Fibroblast of the aortic adventitia (primary cell): ENCODE results near the gene LDLR. TPM values are rescaled to one million over a fixed set of nuclear protein-coding genes. Genes with fewer than 3 reads are reported as not detected.
A peak's percentile ranks its signal among the peaks of the same experiment; 100 is the strongest.

Experiments
- DNase-seq: peaks from one replicate; pipeline ENCODE4 v3.0.0-alpha.2; 2010; ENCODE audit warnings: low read depth
- H3K4me3 ChIP-seq: 2 replicates; pipeline ENCODE4 v1.5.1; 2011; ENCODE audit warnings: low read depth, mild to moderate bottlenecking, control low read depth, low read length, moderate library complexity
- total RNA-seq: library from RNA; depleted of rRNA; stranded (reverse); fragments of >200 nt; gene quantifications from 2 replicates; pipeline ENCODE4 v1.2.3, GENCODE V29; 2012; ENCODE audit warnings: low replicate concordance
- TF ChIP-seq, protein P1 (sequence below): IDR thresholded peaks from 2 replicates; pipeline ENCODE4 v1.5.1; 2011; ENCODE audit warnings: mild to moderate bottlenecking, low read length, control low read depth, inconsistent platforms; ENCODE audit not compliant: insufficient read depth

The LDLR gene
- 116 and 217 TPM in 2 replicates for total RNA-seq

DNA sequence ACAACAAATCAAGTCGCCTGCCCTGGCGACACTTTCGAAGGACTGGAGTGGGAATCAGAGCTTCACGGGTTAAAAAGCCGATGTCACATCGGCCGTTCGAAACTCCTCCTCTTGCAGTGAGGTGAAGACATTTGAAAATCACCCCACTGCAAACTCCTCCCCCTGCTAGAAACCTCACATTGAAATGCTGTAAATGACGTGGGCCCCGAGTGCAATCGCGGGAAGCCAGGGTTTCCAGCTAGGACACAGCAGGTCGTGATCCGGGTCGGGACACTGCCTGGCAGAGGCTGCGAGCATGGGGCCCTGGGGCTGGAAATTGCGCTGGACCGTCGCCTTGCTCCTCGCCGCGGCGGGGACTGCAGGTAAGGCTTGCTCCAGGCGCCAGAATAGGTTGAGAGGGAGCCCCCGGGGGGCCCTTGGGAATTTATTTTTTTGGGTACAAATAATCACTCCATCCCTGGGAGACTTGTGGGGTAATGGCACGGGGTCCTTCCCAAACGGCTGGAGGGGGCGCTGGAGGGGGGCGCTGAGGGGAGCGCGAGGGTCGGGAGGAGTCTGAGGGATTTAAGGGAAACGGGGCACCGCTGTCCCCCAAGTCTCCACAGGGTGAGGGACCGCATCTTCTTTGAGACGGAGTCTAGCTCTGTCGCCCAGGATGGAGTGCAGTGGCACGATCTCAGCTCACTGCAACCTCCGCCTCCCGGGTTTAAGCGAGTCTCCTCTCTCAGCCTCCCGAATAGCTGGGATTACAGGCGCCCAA is at the start of gene LDLR:
TSS of gene LDLR (plus strand) at position 210 of the 760 bp plus-strand sequence. CDS start at position 296, 86 bp downstream.
- DNase-seq, result peak; percentile 93
- H3K4me3 ChIP-seq, result peak within 1 kb of the TSS; percentile 85
- TF ChIP-seq, protein P1, sequence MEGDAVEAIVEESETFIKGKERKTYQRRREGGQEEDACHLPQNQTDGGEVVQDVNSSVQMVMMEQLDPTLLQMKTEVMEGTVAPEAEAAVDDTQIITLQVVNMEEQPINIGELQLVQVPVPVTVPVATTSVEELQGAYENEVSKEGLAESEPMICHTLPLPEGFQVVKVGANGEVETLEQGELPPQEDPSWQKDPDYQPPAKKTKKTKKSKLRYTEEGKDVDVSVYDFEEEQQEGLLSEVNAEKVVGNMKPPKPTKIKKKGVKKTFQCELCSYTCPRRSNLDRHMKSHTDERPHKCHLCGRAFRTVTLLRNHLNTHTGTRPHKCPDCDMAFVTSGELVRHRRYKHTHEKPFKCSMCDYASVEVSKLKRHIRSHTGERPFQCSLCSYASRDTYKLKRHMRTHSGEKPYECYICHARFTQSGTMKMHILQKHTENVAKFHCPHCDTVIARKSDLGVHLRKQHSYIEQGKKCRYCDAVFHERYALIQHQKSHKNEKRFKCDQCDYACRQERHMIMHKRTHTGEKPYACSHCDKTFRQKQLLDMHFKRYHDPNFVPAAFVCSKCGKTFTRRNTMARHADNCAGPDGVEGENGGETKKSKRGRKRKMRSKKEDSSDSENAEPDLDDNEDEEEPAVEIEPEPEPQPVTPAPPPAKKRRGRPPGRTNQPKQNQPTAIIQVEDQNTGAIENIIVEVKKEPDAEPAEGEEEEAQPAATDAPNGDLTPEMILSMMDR, result no peak

DNA sequence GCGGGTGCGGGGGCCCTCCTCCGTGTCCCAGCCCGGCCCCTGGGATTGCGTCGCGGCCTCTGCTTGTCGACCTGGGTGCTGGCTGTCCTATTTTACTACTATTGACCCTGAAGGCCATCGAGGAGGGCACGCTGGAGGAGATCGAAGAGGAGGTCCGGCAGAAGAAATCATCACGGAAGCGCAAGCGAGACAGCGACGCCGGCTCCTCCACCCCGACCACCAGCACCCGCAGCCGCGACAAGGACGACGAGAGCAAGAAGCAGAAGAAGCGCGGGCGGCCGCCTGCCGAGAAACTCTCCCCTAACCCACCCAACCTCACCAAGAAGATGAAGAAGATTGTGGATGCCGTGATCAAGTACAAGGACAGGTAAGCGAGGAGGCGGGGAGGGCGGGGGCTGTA is 48.1 kb upstream of the LDLR start:
- no peak for DNase-seq
- TF ChIP-seq, protein P1, result no peak
- H3K4me3 ChIP-seq, result no peak overlapping the region

DNA sequence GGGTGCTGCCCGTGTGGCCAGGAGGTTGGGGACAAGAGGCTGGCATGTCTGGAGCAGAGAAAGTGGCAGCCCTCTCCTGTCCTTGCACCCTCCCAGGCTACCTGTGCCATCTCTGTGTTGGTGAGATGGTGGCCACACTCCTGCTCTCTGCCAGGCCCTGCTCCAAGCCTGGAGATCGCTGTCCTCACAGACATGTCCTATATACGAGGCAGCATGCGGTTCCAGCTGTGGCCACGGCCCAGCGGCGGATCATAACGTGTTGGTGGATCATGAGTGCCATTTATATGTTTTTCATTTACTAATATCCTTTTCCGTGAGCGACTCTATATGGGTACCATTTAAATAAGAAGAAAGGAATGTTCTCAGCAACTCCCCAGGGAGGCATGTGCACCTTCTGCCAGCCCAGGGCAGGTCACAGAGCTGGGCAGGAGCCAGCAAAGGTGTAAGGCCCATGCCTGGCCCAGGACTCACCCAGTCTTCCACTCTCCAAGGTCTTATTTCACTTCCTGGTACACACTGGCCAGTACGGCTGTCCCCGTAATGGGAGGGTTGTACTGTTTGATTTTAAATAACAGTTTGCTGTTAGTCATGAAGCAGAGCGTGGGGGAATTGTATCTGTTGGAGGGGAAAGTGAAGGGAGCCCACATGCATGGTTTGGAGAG is 47.2 kb upstream of the LDLR start:
- H3K4me3 ChIP-seq, result no peak overlapping the region
- TF ChIP-seq, protein P1, result no peak
- no peak for DNase-seq

DNA sequence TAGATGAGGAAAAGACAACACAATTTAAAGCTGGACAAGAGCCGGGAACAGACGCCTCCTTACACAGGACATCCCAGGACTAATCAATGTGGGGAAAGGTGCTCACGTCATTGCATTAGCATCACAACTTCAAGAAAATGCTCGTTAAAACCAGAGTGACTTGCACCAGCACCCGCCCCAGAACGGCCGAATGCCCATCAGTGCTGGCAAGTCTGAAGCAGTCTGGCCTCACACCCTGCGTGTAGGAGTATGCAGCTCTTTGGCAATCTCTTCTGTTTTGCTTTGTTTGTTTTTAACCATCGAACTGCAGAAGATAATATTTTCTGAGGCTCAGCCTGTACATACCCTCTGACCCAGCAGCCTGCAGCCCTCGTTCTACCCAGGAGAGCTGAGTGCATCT is 44.8 kb upstream of the LDLR start:
- no peak overlapping the region for H3K4me3 ChIP-seq
- TF ChIP-seq, protein P1, result no peak
- DNase-seq, result no peak

DNA sequence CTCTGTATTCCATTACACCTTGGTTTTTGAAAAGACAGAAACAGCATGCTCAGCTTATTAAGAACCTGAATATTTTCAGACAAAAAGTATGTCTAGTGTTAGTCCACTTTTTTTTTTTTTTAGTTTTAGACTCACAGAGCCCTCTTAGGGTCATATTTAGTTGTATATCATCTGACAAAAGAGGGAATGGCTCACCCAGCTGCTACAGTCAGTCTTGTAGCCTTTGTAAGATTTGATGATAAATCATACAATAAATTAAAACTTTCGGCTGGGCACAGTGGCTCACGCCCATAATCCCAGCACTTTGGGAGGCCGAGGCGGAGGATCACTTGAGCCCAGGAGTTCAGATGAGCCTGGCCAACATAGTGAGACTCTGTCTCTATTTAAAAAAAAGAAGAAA is 43.7 kb upstream of the LDLR start:
- no peak for DNase-seq
- no peak overlapping the region for H3K4me3 ChIP-seq

DNA sequence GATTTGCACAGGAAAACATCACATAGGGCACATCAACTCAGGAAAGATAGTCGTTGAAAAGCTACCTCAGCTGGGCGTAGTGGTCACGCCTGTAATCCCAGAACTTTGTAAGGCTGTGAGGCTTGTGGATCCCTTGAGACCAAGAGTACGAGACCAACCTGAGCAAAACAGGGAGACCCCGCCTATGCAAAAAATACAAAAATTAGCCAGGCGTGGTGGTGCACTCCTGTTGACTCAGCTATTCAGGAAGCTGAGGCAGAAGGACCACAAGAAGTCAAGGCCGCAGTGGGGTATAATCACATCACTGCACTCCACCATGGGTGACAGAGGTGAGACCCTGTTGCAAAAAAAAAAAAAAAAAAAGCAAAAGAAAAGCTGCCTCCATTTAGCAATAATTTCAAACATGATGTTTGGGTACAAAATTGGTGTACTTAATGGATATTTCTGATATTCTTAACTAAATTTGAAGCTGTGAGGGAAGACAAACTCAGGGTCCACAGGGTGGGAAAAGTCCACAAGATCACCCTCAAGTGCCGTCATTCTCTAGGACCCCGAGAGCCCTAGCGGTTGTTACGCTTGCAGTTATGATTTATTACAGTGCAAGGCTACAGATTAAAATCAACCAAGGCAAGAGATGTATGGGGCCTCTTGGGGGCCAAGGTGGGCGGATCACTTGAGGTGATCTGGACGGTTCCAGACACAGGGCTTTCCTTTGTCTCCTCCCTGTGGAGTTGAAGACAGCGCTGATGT is 42.5 kb upstream of the LDLR start:
- TF ChIP-seq, protein P1, result no peak
- DNase-seq, result no peak
- no peak overlapping the region for H3K4me3 ChIP-seq

More for the DNA sequence above, 43.7 kb upstream of the LDLR start:
- TF ChIP-seq, protein P1, result no peak
